DND-41 (cell line): ENCODE measurements around the gene OR52E6.

ENCODE experiments used
- CTCF ChIP-seq: IDR thresholded peaks from 2 replicates; pipeline ENCODE4 v1.5.1; 2012; ENCODE audit warnings: borderline replicate concordance, low read length, moderate library complexity, mild to moderate bottlenecking; ENCODE audit not compliant: poor library complexity, severe bottlenecking; ENCODE audit errors: extremely low read depth
- EZH2 ChIP-seq: IDR thresholded peaks from 3 replicates; pipeline ENCODE4 v1.6.1; 2012; ENCODE audit warnings: borderline replicate concordance, low read depth, mild to moderate bottlenecking, moderate library complexity, low read length, inconsistent platforms; ENCODE audit not compliant: severe bottlenecking

GRCh38 chr11:5880329-5880728 lies 38.6 kb upstream of the OR52E6 start, which contains the start of gene OR52E4:
- no peak for TF ChIP-seq CTCF
- TF ChIP-seq EZH2, result no peak
